ENCODE data around the gene NDUFC2.

DNA sequence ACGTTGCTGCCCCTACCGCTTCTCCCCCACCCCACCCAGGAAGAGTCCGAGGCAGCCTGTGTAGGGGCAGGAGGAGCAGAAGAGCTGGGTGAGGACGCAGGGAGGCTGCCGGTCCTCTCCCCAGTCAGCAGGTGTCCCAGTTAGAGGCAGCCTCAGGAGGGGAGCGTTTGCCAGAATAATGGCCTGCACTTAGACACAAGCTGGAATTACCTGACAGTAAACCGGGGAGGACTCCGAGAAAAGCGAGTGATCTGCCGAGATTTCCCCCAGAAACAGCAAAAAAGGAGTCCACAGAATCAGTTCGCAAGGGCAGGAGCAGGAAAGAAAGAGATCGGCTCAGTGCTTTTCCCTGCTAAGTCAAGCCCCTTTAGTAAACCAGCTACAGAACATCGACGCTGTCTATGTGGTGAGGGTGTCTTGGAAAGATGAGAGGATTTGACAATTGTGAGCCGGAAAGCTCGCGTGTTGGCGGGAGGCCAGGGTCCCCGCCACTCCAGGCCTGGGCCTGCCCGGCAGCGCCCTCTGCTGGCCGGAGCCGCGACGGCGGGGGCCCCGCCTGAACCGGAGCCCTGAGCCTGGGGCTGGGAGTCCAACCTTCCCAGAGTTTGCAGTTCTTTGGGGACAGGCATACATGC lies 33.7 kb downstream of the NDUFC2 start:
- TF ChIP-seq ARNTL (CRISPR knock-in tag; IDR thresholded peaks at IDR 0.05; ENCODE audit: borderline replicate concordance, low read depth) (no peak), BACH2 (CRISPR knock-in tag; IDR thresholded peaks at IDR 0.05; ENCODE audit: borderline replicate concordance) (no peak), PPARA (CRISPR knock-in tag; IDR thresholded peaks at IDR 0.05; ENCODE audit: borderline replicate concordance) (no peak)
- TF ChIP-seq, protein P1, sequence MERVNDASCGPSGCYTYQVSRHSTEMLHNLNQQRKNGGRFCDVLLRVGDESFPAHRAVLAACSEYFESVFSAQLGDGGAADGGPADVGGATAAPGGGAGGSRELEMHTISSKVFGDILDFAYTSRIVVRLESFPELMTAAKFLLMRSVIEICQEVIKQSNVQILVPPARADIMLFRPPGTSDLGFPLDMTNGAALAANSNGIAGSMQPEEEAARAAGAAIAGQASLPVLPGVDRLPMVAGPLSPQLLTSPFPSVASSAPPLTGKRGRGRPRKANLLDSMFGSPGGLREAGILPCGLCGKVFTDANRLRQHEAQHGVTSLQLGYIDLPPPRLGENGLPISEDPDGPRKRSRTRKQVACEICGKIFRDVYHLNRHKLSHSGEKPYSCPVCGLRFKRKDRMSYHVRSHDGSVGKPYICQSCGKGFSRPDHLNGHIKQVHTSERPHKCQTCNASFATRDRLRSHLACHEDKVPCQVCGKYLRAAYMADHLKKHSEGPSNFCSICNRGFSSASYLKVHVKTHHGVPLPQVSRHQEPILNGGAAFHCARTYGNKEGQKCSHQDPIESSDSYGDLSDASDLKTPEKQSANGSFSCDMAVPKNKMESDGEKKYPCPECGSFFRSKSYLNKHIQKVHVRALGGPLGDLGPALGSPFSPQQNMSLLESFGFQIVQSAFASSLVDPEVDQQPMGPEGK (CRISPR knock-in tag; IDR thresholded peaks at IDR 0.05; ENCODE audit: borderline replicate concordance): no peak
